Skin epidermis (tissue), 12 donors: Measurements from ENCODE around the gene ATP8B1.
"Not testable (repeated sequence)": the region's sequence is repeated elsewhere in the genome, so short reads cannot be mapped to it uniquely, and the experiment has no call there.

Source experiments
- H3K27ac ChIP-seq, 21 experiments: fragments of 200-600 bp; sonication (generic) in 11 of 21; one replicate each; pipeline ENCODE4 v1.5.0; 2020; ENCODE audit warnings: mild to moderate bottlenecking in 3 of 21, inconsistent platforms in 2 of 21, moderate library complexity in 2 of 21
- H3K4me3 ChIP-seq, 7 experiments: fragments of 200-600 bp; sonication (generic) in 2 of 7; one replicate each; pipeline ENCODE4 v1.5.0; 2020; ENCODE audit warnings: inconsistent platforms in 2 of 7, mild to moderate bottlenecking in 2 of 7, moderate library complexity in 1 of 7

Gene ATP8B1

DNA sequence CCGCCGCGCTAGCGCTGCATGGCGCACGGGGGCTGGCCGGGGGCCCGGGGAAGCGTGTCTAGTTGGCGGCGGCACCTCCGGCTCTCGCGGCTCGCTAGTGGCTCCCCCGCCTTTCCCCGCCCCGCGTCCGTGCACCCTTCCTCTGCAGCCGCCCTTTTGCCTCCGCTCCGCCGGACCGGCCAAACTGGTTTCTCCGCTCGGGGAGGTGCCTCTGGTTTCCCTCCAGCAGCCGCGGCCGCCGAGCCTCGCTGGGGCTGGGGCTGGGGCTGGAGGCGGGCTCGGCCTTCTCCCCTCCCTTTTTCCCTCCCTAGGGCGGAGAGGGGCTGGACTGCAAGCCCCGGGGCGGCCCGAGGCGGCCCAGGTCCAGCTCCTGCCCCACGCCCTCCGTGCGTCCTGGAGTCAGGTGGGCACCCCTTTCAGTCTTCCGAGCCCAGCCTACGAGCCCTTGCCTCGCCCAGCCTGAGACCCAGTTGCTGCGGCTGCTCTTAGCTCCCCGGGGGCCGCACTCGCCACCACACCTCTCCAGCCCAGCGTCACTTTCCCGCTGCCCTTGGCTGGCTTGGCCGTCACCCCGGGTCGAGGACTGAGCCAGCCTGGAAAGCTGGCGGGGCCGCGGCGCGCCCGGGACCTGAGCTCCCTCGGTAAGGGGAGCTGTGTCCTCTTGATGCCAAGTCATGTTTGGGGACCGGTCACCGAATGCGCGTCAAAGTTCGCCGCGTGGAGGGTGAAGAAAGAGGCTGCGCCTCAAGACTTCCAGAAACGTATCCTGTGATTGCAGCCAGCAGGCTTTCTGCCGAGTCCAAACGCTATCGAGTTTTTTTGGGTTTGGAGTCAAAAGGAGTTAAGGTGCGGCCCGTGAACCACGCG, at the start of gene ATP8B1:
TSS of gene ATP8B1 (minus strand) at position 213 of the 867 bp plus-strand sequence. CDS start 71,508 bp downstream, outside the sequence.
- Histone ChIP-seq H3K27ac (peak within 1 kb of the TSS in 20 of 21 experiments; percentile 40 to 92 (median 78)), H3K4me3 (peak within 1 kb of the TSS; percentile 57 to 83 (median 74))

DNA sequence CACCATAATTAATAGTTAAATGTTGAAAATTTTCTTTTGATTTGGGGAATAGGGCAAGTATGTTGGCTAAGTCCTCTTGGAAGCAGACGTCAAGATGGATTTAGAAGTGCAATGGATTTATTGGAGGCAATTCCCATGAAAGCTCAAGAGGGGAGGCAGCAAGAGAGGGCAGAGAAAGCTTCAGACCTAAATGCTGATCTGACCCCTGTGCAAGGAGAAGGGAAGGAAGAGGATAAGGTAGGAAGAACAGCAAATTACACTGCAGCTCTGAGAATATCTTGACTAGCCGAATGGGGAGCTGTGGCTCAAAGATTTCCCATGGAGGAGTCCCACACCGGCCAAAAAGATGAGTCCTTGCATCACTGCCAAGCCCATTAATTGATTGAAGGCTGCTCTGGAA, 46.9 kb upstream of the ATP8B1 start:
- Histone ChIP-seq H3K27ac (no peak overlapping the region), H3K4me3 (no peak overlapping the region)

DNA sequence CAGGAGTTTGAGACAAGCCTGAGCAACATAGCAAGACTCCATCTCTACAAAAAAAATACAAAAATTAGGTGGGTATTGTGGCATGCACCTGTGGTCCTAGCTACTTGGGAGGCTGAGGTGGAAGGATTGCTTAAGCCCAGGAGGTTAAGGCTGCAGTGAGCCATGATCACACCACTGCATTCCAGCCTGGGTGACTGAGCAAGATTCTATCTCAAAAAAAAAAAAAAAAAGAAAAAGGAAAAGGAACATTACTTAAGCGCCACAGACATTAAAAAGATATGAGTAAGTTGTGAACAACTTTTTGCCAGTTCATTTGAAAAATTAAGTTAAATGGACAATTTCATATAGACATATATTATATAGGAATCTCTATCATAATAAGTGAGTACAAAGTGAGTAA, 45.3 kb upstream of the ATP8B1 start:
- not testable (repeated sequence) for H3K4me3 ChIP-seq, H3K27ac ChIP-seq

DNA sequence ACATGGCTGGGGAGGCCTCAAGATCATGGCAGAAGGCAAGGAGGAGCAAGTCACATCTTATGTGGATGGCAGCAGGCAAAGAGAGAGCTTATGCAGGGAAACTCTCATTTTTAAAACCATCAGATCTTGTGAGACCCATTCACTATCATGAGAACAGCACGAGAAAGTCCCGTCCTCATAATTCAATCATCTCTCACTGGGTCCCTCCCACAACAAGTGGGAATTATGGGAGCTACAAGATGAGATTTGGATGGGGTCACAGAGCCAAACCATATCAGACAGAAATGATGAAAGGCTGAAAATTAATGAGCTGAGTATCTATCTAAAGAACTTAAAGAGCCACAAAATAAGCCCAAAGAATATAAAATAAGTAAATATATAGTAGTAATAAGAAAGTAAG, 44.3 kb upstream of the ATP8B1 start:
- H3K27ac ChIP-seq, H3K4me3 ChIP-seq: not testable (repeated sequence)

DNA sequence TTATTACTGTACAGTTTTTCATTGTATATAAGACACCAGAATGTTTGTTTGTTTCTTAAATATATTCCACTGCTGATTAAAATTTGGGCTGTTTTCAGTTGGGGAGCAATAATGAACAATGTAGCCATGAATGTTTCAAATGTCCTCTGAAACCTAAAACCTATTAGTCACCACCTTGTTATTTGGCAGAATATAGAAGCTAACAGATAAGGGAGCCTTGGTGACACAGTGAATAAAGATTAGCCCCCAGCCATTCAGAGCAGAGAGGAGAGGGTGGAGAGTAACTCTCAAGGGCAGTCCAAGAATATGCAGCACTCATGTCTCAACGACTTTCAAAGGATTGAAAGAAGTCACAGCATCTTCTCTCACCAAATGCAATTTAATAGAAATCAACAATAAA, 43.1 kb upstream of the ATP8B1 start:
- no peak overlapping the region for H3K27ac ChIP-seq
- H3K4me3 ChIP-seq = no peak overlapping the region

DNA sequence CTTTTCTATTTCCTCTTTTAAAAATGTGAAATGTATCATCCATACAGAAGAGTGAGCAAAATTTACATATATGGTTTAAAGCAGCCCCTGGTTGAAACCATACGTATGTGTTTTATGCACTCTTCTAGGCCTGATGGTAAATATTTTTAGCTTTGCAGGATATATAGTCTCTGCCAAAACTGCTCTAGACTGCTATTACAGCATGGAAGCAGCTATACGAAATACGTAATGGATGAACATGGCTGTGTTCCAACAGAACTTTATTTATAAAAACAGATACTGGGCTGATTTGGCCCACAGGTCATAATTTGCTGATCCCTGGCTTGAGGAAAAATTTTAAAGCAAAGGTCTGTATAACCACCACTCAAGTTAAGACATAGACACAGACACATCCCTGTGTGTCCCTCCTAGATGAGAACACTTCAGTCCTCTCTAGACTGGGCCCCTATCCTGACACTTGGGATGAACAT, 42.5 kb upstream of the ATP8B1 start:
- no peak overlapping the region for H3K27ac ChIP-seq
- H3K4me3 ChIP-seq = no peak overlapping the region

DNA sequence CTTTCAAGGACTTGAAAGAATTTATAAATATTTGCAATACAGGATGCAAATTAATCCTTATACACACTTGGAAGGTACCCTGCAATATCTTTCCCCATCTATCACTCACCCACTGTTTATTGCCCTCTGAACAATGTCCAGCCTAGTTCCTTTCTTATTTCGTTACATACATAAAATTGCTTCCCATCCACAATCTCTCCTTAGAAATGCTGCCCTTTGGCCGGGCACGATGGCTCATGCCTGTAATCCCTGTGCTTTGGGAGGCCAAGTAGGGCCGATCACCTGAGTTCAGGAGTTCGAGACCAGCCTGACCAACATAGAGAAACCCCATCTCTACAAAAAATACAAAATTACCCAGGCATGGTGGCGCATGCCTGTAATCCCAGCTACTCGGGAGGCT, 41.2 kb upstream of the ATP8B1 start:
- no peak overlapping the region for H3K27ac ChIP-seq

DNA sequence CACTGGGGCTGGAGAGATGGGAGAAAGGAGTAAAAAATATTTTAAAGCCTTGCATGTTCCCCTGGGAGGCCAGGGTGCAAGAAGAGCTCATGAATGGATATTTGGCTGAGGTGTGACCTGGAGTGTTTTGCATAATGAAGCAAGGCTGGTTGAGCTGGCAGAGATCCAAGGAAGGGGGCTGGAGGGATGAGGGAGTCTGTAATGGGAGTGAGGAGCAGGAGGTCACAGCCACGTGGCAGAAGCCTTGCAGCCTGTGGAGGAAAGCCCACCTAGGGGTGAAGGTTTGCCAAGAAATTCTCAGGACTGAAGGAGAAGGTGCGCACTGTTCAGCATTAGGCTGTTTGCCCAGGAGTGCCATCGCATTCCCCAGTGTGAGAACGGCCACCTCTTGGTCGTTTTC, 40.3 kb upstream of the ATP8B1 start:
- H3K4me3 ChIP-seq = no peak overlapping the region
- no peak overlapping the region for H3K27ac ChIP-seq

More for the DNA sequence above, 41.2 kb upstream of the ATP8B1 start:
- H3K4me3 ChIP-seq = no peak overlapping the region

DNA sequence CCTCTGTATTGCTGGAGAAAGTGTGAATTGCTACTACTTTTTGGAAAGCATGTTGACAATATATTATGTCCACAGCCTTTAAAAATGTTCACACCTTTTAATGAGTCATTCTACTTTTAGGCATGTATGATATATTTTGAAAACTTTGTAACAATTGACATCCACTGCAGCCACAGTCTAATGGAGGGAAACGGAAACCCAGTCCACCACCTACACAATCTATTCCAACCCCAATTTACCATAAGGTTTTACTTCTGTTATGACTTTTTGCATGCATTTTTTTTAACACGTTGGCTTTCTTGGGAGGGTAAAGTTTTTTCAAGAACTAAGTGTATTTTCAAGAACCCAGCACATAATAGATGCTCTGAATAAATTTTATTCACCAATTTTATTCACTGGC, 38.5 kb upstream of the ATP8B1 start:
- Histone ChIP-seq H3K4me3 (no peak overlapping the region), H3K27ac (no peak overlapping the region)

DNA sequence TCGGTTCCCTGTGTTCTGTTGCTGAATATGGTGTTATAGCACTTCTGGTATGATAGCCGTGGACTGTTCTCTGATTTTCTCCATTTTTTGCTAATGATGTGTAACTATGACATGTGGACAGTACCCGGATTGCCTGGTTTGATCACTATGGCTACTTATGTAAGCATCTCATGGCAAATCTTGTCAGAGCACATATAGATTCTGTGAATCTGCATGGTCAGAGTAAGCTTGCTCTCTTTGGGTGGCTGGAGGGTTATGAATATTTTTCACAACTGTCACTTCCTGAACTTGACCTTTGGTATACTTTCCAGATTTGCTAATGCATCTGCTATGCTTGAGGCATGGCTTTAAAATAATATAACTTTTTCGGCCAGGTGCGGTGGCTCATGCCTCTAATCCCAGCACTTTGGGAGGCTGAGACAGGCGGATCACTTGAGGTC, 36.8 kb upstream of the ATP8B1 start:
- Histone ChIP-seq H3K27ac (no peak overlapping the region), H3K4me3 (no peak overlapping the region)

DNA sequence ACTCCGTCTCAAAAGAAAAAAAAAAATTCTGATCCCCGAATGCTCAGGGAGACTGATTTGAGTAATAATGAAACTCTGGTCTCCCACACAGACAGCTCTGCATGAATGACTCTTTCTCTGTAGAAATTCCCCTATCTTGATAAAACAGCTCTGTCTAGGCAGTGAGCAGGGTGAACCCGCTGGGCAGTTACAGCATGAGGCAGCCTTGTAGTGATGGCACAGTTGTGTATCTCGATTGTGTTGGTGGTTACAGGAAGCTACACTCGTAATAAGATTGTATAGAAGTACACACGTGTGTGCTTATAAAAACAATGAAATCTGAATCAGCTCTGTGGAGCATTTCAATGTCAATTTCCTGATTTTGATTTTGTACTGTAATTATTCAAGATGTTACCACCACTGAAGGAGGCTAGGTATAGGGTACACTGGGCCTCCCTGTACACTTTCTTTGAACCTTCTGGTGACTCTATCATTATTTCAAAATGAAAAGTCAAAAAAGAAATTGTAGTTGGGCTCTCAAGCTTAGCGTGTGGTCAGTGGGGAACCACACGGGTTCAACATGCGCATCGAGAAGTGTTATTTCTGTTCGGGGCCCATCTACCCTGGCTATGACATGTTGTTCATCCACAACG, 34.9 kb upstream of the ATP8B1 start:
- Histone ChIP-seq H3K27ac (no peak overlapping the region), H3K4me3 (no peak overlapping the region)

DNA sequence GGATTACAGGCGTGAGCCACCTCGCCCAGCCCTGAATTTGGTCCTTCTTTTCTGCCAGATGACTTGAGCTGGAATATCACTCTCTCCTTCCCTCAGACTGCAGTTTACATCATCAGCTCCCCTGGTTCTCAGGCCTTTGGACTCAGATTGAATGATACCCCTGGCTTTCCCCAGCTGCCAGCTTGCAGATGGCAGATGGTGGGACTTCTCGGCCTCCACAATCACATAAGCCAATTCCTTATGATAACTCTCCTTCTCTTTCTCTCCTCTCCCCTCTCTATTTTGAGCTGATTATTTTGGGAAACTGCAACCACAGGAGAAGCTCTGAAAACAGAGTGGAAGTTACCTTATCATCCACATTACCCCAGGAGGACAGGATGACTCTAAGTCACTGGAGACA, 33.4 kb upstream of the ATP8B1 start:
- no peak overlapping the region for H3K27ac ChIP-seq

DNA sequence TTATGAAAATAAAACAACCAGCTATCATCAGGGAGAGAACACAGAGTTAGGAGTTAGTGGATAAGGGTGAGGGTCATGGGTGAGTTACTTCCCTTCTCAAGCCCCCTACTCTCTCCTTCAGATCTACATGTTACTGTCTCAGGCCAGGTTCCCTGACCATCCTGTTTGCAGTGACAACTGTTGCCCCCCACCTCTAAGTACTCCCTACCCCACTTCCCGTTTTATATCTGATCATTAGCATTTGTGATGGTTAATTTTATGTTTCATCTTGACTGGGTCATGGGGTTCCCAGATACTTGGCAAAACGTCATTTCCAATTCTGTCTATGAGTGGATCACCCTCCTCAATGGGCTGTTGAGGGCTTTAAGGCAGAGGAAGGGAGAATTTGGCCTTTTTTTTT, 32.8 kb upstream of the ATP8B1 start:
- Histone ChIP-seq H3K4me3 (no peak overlapping the region), H3K27ac (no peak overlapping the region)

More for the DNA sequence above, 33.4 kb upstream of the ATP8B1 start:
- no peak overlapping the region for H3K4me3 ChIP-seq

DNA sequence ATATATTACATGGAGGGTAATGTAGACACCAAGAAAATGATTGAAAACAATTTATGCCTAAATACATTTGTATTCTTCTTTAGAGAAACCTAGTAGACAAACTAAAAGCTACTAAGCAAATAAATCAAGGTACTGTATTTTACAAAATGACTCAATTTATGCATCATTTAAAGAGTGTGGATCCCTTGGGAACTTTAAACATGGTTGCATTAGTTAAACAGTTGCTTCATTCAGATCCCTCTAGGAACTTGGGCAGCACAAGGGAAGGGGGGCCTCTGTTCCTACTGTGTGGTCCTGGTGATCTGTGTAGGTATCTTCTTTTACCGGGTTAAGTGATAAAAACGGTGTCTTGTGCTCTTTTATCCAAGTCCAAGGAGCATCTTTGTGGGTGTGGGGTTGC, 31.5 kb upstream of the ATP8B1 start:
- Histone ChIP-seq H3K4me3 (no peak overlapping the region), H3K27ac (no peak overlapping the region)

DNA sequence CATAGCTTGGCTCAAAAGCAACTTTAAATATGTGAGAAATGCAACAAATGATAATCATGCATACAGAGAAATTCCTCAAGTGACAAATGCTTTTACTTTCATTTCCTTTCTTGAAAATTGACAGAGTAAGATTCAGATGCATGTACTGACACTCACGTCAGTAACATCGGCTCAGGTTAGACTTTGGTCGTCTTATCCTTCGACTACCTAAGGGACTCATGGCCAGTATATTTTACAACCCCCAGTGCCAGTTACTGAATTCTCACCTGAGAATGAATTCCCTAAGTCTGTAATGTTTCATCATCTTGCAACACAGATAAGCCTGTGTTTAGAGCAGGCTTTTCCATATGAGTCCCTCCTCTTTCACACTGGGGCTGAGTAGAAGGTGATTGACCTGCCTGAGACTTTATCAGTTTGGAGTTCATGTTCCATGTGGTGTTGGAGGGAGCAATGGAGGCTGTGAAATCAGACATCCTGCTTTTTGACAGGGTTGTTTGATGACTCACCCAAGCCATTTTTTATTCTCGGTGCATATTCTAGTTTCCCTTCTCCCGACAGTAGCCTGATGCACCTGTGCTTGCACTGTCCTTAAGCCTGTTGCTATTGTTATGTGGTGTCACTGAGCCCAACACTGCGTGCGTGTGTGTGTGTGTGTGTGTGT, 30.5 kb upstream of the ATP8B1 start:
- Histone ChIP-seq H3K4me3 (peak overlapping the region in 2 of 7 experiments; percentile 6 to 11), H3K27ac (peak overlapping the region in 1 of 21 experiments; percentile 16)

DNA sequence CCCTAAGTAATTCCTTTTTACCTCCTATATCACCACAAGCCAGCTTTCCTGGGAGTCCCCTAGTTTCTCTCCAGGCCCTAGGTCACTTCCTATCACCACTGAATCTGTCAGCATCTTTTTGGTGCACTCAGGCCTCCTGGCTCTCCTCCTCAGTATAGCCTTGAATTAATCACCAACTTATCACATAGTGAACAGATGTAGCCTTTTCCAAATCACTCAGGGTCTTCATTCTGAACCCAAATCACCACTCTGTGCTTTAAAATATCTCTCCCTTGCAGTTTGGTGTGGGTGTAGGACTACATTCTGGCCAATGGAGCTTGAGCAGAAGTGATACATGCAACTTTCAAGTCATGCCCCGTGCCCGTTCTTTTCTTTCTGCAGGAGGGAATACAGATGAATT, 29.6 kb upstream of the ATP8B1 start:
- no peak overlapping the region for H3K4me3 ChIP-seq
- H3K27ac ChIP-seq = peak overlapping the region in 1 of 21 experiments; percentile 16

DNA sequence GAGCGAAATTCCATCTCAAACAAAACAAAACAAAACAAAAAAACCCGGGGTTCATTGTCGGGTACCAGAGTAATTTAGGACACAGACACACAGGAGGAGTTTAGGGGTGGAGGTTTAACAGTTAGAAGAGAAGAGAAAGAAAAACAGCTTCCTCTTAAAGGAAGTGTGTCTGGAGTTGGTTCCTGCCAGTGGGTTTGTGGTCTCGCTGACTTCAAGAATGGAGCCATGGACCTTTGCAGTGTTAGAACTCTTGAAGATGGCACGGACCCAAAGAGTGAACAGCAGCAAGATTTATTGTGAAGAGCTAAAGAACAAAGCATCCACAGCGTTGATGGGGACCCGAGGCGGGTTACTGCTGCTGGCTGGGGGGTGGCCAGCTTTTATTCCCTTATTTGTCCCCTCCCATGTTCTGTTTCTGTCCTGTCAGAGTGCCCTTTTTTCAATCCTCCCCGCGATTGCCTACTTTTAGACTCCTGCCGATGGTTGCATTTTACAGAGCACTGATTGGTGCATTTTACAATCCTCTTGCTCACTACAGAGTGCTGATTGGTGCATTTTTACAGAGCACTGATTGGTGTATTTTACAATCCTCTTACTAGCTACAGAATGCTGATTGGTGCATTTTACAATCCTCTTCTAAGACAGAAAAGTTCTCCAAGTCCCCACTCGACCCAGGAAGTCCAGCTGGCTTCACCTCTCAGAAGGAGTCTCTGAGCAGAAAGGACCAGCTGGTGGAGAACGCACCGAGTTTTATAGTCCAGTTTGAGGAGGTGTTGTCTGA, 28.7 kb upstream of the ATP8B1 start:
- Histone ChIP-seq H3K27ac (no peak overlapping the region), H3K4me3 (no peak overlapping the region)

DNA sequence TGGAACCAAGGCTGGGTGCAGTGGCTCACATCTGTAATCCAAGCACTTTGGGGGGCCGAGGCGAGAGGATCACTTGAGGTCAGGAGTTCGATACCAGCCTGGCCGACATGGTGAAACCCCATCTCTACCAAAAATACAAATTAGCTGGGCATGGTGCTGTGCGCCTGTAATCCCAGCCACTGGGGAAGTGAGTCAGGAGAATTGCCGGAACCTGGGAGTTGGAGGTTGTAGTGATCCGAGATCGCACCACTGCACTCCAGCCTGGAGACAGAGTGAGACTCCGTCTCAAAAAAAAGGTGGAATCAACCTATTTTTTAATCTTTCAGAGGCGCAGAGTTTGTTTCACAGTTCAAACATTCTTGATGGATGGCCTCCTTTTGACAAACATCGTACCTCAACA, 24.5 kb upstream of the ATP8B1 start:
- Histone ChIP-seq H3K4me3 (no peak overlapping the region), H3K27ac (no peak overlapping the region)

DNA sequence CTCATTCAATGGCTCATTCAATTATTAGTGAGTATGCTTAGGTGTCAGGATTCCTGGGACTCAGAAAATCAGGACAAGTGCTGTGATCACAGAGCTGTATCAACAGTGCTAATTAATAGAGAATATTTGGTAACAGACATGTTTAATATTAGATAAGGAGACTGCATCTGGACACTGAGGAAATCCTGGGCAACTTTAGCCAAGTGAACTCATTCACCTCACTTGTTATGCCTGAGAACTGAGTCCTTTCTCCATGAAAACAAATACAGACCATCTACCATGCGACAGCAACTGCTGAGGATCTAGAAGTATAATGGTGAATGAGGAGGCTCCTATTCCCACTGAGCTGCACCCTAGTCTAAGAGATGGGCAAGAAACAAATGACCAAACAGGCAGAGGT, 23.1 kb upstream of the ATP8B1 start:
- H3K4me3 ChIP-seq = no peak overlapping the region
- no peak overlapping the region for H3K27ac ChIP-seq

DNA sequence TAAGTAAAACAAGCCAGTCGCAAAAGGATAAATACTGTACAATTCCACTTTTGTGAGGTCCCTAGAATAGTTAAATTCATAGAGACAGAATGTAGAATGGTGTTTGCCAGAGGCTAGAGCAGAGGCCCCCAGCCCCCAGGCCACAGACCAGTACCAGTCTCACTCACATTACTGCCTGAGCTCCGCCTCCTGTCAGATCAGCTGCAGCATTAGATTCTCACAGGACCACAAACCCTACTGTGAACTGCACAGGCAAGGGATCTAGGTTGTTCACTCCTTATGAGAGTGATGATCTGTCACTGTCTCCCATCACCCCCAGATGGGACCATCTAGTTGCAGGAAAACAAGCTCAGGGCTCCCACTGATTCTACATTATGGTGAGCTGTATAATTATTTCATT, 17.5 kb upstream of the ATP8B1 start:
- H3K4me3 ChIP-seq = not testable (repeated sequence)
- H3K27ac ChIP-seq = peak overlapping the region in 2 of 21 experiments; percentile 8 to 18
